ENCODE data around the gene KIAA1755.
A peak's percentile ranks its signal among the peaks of the same experiment; 100 is the strongest.

Gene KIAA1755

DNA sequence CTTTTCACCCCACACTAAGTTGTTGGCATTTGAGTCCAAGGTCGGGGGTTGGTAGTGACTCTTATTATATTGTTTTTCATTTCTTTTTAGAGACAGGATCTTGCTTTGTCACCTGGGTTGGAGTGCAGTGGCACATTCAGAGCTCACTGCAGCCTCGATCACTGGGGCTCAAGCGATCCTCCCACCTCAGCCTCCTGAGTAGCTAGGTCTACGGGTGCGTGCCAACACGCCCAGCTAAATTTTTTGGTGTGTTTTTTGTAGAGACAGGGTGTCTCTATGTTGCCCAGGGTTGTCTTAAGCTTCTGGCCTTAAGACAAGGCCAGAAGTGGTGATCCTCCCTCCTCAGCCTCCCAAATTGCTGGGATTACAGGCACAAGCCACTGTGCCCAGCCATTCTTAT lies 70.4 kb downstream of the KIAA1755 start:
- DNase-seq, result no peak

- peak in 2 of 56 donors; percentile 4 for DNase-seq
Observed at GRCh38 chr20:38187517-38187916, 73.0 kb downstream of the KIAA1755 start.

DNA sequence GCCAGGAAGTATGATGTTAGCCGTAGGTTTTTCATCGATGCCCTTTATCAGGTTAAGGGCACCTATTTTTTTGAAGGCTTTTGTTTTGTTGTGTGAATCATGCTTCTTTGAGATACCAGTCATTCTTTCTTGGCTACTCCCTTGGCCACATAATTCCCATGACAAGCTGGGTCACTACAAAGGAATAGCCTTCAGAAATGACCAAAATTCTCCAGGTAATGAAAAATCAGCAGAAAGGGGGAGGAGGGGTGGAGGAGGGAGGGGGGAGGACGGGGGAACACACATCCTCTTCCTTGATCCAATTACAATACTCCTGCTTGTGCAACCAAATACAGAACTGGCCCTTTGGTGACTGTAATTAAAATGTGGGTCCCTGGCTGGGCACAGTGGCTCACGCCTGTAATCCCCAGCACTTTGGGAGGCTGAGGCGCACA lies 73.7 kb downstream of the KIAA1755 start:
- DNase-seq, result no peak

DNA sequence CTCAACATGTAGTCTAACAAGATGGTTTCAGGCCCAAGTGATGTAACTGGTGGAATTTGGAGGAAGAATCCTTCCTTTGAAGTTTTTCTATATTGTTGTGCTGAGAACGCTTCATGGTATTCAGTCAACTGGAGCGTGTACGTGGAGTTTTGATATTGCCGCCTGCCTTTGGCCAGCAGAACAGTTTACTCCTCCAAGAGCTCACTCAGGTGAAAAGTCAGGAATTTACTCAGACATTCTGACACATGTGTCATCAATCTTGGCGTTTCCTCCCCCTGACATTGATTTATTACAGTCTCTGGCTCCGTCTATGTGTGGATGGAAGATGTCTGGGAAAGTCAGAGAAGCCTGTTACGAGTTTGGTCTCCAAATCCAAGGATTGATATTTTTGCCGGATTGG lies 76.4 kb downstream of the KIAA1755 start:
- no peak for DNase-seq

- DNase-seq, result no peak
Observed at GRCh38 chr20:38181971-38182370, 78.6 kb downstream of the KIAA1755 start.

DNA sequence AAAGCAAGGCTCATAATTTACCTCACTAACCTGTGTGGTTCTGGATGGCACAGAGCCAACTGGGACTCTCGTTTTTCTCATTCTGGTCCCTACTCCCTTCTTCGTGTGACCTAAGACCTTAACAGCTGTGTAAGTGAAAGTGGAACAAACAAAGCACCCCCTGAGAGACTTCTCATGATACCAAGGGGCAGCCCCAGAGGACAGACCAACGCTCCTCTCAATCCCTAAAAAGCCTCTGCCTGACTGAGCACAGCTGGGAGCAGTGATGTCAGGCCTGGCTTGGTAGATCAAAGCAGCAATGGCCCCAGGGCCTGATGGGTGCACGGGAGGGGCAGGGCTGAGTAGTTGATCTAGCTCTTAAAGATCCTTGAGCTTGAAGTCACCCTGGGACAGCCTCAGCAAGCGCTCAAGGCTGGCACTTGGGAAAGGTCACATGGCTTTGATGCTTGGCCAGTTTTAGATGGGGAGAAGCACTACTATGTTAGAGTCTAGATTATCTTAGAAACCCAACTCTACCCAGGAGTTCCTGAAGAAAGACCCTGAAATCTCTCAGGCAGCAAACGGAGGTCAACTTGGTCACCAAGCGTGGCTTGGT lies 79.2 kb downstream of the KIAA1755 start:
- no peak for DNase-seq

- no peak for DNase-seq
Observed at GRCh38 chr20:38180781-38181180, 79.8 kb downstream of the KIAA1755 start.

GRCh38 chr20:38179846-38180245 lies 80.7 kb downstream of the KIAA1755 start:
- DNase-seq, result no peak

DNA sequence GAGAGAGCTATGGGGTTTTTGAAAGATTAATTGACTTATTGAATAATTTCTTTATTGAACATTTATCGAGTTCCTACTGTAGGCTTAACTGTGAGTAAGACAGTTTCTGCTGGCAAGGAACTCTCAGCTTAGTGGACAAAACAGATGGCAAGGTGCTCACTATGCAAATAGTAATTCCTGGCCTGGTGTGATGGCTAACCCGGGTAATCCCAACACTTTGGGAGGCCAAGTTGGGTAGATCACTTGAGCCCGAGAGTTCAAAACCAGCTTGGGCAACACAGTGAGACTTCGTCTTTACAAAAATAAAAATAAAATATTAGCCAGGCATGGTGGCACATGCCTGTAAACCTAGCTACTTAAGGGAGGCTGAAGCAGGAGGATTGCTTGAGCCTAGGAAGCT lies 82.0 kb downstream of the KIAA1755 start:
- DNase-seq, result no peak

- DNase-seq, result no peak
Observed at GRCh38 chr20:38178065-38178491, 82.5 kb downstream of the KIAA1755 start.

GRCh38 chr20:38177201-38177600 lies 83.3 kb downstream of the KIAA1755 start:
- DNase-seq, result no peak

- no peak for DNase-seq
Observed at GRCh38 chr20:38175304-38176180, 85.0 kb downstream of the KIAA1755 start.

DNA sequence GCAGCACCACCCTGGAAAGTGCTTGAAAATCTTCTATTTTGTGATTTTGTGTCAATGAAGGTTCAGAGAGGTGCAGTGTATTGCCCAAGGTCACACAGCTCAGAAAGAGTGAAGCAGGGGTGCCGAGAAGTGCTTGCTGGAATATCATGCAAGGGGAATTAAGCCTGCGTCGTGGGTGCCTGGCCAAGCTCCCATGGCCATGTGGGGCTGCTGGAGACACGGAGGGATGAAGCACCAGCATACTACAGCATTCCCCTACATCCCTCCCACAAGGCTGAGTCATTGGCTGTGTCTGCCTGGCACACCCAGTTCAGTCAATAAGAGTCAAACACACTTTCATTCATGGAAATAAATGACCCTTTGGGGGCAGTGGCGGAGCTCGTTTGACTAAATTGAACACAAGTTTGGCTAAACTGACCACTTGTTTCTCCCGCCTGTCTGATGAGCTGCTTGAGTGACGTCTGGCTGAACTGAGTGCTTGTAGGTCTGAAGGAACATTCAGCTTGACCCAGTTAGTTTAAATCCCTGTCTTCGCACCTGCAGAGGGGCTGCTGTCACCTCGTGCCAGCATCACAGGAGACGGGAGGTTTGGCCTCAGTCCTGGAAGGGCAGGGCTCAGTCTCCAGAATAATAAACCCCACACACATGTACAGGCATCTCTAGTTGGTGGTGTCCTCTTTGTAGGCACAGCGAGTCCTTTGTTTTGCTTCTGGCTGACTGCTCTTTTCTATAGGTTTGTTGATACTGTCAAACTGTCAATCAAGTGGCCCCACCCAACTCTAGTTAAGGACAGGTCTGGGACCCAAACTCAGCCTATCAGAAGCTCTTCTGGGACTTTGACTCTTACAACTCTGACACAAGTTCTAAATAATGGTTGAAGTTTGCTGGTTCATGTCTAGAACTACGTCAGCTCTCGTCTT lies 87.0 kb downstream of the KIAA1755 start:
- DNase-seq, result peak in 4 of 56 donors; percentile 10 to 28 (median 26)

GRCh38 chr20:38172408-38172807 lies 88.1 kb downstream of the KIAA1755 start:
- DNase-seq, result no peak

GRCh38 chr20:38171675-38172043 lies 88.9 kb downstream of the KIAA1755 start:
- DNase-seq, result no peak

DNA sequence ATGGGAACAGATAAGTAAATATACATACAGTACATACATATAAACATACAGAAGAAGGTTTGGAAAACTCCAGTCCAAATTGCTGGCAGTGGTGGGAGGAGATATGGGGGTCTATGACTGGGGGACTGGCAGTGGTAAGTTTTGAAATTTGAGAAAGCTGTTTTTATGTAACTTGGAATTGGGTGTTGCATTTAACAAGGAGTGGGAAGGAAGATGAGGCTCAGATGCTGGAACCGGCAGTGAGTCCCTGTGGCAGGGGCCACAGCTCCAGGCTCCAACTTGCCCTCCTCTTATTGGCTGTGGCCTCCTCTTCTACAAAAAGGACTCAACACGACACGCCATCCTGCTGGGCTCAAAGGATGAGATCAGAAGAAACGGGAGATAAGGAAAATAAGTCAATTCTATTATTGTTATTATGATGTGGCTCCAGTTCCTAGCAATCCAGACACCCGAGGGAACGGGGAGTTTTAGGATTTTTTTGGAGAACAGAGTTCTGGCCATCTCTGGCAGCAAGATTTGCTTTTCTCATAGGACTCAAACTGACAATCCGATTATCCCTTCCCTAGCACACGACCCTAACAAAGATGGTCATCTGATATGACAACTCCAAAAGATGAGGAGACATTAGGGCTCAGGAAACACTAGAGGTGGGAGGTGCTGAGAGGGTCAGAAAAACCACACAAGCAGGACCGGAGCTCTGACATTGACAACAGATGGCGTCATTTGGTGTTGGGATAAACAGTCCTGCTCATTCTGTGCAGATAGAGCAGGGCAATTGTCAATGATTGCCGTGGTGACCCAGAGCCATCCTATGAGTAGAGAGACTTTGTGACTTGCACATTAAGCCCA lies 89.5 kb downstream of the KIAA1755 start:
- DNase-seq, result no peak

- DNase-seq, result no peak
Observed at GRCh38 chr20:38170219-38170825, 90.2 kb downstream of the KIAA1755 start.

DNA sequence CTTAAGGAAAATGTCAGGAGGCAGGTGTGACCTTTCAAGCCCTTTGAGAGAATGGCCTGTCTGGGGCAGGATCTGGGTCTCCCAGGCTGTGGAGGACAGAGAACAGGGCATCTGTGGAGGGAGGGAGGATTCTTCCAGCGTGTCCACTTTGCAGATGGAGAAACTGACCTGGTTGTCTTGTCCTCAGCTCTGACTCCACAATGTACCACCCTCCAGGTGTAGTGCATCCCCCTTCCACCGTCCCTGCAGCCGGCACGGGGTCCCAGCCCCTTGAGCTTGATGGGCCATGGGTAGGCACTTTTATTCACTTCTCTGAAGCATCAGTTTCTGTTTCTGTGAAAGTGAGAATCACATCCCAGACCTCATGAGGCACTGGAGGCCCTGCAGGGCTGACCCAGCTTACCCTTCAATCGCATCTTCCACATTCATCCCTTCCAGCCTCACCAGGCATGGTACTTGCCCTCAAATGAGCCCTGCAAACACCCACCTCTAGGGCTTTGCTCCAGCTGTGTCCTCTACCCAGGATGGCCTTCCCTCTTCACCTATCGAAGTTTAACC lies 90.8 kb downstream of the KIAA1755 start:
- DNase-seq, result no peak

- DNase-seq, result no peak
Observed at GRCh38 chr20:38168791-38169589, 91.5 kb downstream of the KIAA1755 start.

Data from amygdala (tissue), 56 donors.